HFFc6 (cell line): ENCODE data around the gene NRP2. TPM values are rescaled to one million over a fixed set of nuclear protein-coding genes. Genes with fewer than 3 reads are reported as not detected.

Experiments
- DNase-seq: peaks from one replicate; pipeline ENCODE4 v3.0.0-alpha.2; 2018
- H3K27ac Mint-ChIP-seq: 2 replicates; pipeline ENCODE4 v1.8.0; 2020; ENCODE audit warnings: mild to moderate bottlenecking, mixed read lengths
- H3K27me3 Mint-ChIP-seq: 2 replicates; pipeline ENCODE4 v1.8.0; 2021; ENCODE audit warnings: mild to moderate bottlenecking, moderate library complexity, mixed read lengths; ENCODE audit not compliant: insufficient read depth
- H3K36me3 Mint-ChIP-seq: 2 replicates; pipeline ENCODE4 v1.8.0; 2021; ENCODE audit warnings: low read depth, mixed read lengths
- H3K4me1 Mint-ChIP-seq: 2 replicates; pipeline ENCODE4 v1.8.0; 2020; ENCODE audit warnings: low read depth, mixed read lengths
- H3K4me3 Mint-ChIP-seq: 2 replicates; pipeline ENCODE4 v1.8.0; 2020; ENCODE audit warnings: mild to moderate bottlenecking, moderate library complexity, mixed read lengths
- H3K9me3 Mint-ChIP-seq: 2 replicates; pipeline ENCODE4 v1.8.0; 2020; ENCODE audit warnings: mild to moderate bottlenecking, mixed read lengths
- CTCF ChIP-seq: fragments of 200-600 bp; sonication (generic); IDR thresholded peaks from 2 replicates; pipeline ENCODE4 v1.5.0; 2021; ENCODE audit warnings: antibody characterized with exemption, mild to moderate bottlenecking
- total RNA-seq, 6 experiments: library from RNA; stranded (reverse); fragmentation: NEBNext Ultra II Directional; extraction: Animal tissue kit (Norgen Biotek cat#: 25700); gene quantifications; 2 replicates in 1 of 6; 3 replicates in 5 of 6; pipeline ENCODE4 v1.2.3, GENCODE V29; 2021

The NRP2 gene
- total RNA-seq, 6 experiments from 2014 or later, result 11.8 to 25.1 (median 21.4) TPM

- TF ChIP-seq CTCF, result no peak
- H3K4me3 Mint-ChIP-seq, result no peak overlapping the region
- peaks cover 44% of the 10 kb centered on the region for H3K4me1 Mint-ChIP-seq
- H3K27me3 Mint-ChIP-seq, result peaks cover 2% of the 10 kb centered on the region
- H3K27ac Mint-ChIP-seq, result peak overlapping the region; percentile 4; the same call in 1 of the 2 replicates
- no peak for DNase-seq
- H3K36me3 Mint-ChIP-seq, result peaks cover 4% of the 10 kb centered on the region; the same call in 1 of the 2 replicates
- no peaks in the 10 kb centered on the region for H3K9me3 Mint-ChIP-seq
These were observed 50.0 kb downstream of the NRP2 start for GRCh38 chr2:205732314-205732713.

GRCh38 chr2:205733082-205733481 is 50.8 kb downstream of the NRP2 start:
- Mint-ChIP-seq H3K27ac (no peak overlapping the region), H3K4me1 (peaks cover 44% of the 10 kb centered on the region), H3K9me3 (no peaks in the 10 kb centered on the region), H3K4me3 (no peak overlapping the region), H3K36me3 (no peaks in the 10 kb centered on the region; the same call in 1 of the 2 replicates), H3K27me3 (peaks cover 2% of the 10 kb centered on the region)
- TF ChIP-seq CTCF, result no peak
- no peak for DNase-seq

- Mint-ChIP-seq H3K27me3 (peaks cover 2% of the 10 kb centered on the region), H3K9me3 (no peaks in the 10 kb centered on the region), H3K4me1 (peaks cover 44% of the 10 kb centered on the region), H3K36me3 (no peaks in the 10 kb centered on the region; the same call in 1 of the 2 replicates), H3K4me3 (no peak overlapping the region), H3K27ac (peak overlapping the region; percentile 43; the same call in 1 of the 2 replicates)
- no peak for TF ChIP-seq CTCF
- DNase-seq, result no peak
These were observed 51.3 kb downstream of the NRP2 start for GRCh38 chr2:205733648-205734047.

- H3K9me3 Mint-ChIP-seq, result no peaks in the 10 kb centered on the region
- no peak for TF ChIP-seq CTCF
- DNase-seq, result peak; percentile 74
- peak overlapping the region; percentile 77 for H3K27ac Mint-ChIP-seq
- peaks cover 2% of the 10 kb centered on the region for H3K27me3 Mint-ChIP-seq
- H3K4me3 Mint-ChIP-seq, result peak overlapping the region; percentile 57
- H3K36me3 Mint-ChIP-seq, result no peaks in the 10 kb centered on the region; the same call in 1 of the 2 replicates
- peaks cover 44% of the 10 kb centered on the region for H3K4me1 Mint-ChIP-seq
These were observed 52.2 kb downstream of the NRP2 start for GRCh38 chr2:205734436-205735037.

- peaks cover 2% of the 10 kb centered on the region for H3K27me3 Mint-ChIP-seq
- no peak for TF ChIP-seq CTCF
- H3K9me3 Mint-ChIP-seq, result no peaks in the 10 kb centered on the region
- no peak overlapping the region for H3K4me3 Mint-ChIP-seq
- peaks cover 16% of the 10 kb centered on the region for H3K4me1 Mint-ChIP-seq
- no peak overlapping the region for H3K27ac Mint-ChIP-seq
- DNase-seq, result no peak
- peaks cover 9% of the 10 kb centered on the region for H3K36me3 Mint-ChIP-seq
These were observed 56.0 kb downstream of the NRP2 start for GRCh38 chr2:205738117-205738968.
